Transverse colon (tissue), 4 donors: ENCODE measurements around the gene C22orf15. TPM values are rescaled to one million over a fixed set of nuclear protein-coding genes. Genes with fewer than 3 reads are reported as not detected.

Experiments used
- DNase-seq: peaks from one replicate; pipeline ENCODE4 v3.0.0-alpha.2; 2019
- H3K27ac ChIP-seq, 4 donors: fragments of 200-600 bp; sonication (generic); 2 replicates each; pipeline ENCODE4 v1.5.1; 2016 to 2018; ENCODE audit warnings: inconsistent platforms in 4 of 4
- H3K27me3 ChIP-seq: fragments of 200-600 bp; sonication (generic); 2 replicates; pipeline ENCODE4 v1.5.1; 2017; ENCODE audit warnings: inconsistent platforms
- H3K36me3 ChIP-seq, 4 donors: fragments of 200-600 bp; sonication (generic); 2 replicates each; pipeline ENCODE4 v1.5.1; 2017 to 2019; ENCODE audit warnings: inconsistent platforms in 4 of 4
- H3K4me1 ChIP-seq, 4 donors: fragments of 200-600 bp; sonication (generic); 2 replicates each; pipeline ENCODE4 v1.5.1; 2017 to 2020; ENCODE audit warnings: inconsistent platforms in 4 of 4
- H3K4me3 ChIP-seq, 4 donors: fragments of 200-600 bp; sonication (generic); 1 replicate in 1 of 4; 2 replicates in 3 of 4; pipeline versions ENCODE4 v1.5.1 to v1.6.1; 2017 to 2019; ENCODE audit warnings: inconsistent platforms in 4 of 4
- H3K9me3 ChIP-seq, 2 donors: fragments of 200-600 bp; sonication (generic); 2 replicates each; pipeline ENCODE4 v1.5.1; 2017 to 2019; ENCODE audit warnings: inconsistent platforms in 2 of 2
- EP300 ChIP-seq: sonication (generic); formaldehyde crosslinking; IDR thresholded peaks from one replicate; pipeline ENCODE4 v1.6.1; 2017; ENCODE audit warnings: antibody characterized with exemption, low read depth
- POLR2A ChIP-seq: fragments of 450-650 bp; IDR thresholded peaks from one replicate; pipeline ENCODE4 v1.6.1; 2016; ENCODE audit warnings: antibody characterized with exemption, mild to moderate bottlenecking, moderate library complexity
- POLR2AphosphoS5 ChIP-seq, 3 donors: sonication (generic); formaldehyde crosslinking; IDR thresholded peaks; one replicate each; pipeline ENCODE4 v1.6.1; 2016; ENCODE audit warnings: antibody characterized with exemption in 3 of 3
- WGBS, 2 donors: methylation state at CpG; one replicate each; pipeline ENCODE4 v1.1.5; 2018; ENCODE audit warnings: low coverage in 1 of 2; 5-methylcytosine and 5-hydroxymethylcytosine counted together
- in situ Hi-C, 4 donors: fragments of 200-750 bp; cut with MboI; loops; one replicate each; pipeline versions ENCODE4 v1.15.0 to v1.15.1; 2017; ENCODE audit warnings: low sequenced_read_pairs in 3 of 4, low pct_ligation_motif_present in 1 of 4, low pct_unique_long_range_greater_than_20kb in 1 of 4
- intact Hi-C: fragments of 100-400 bp; cut with DNase I; formaldehyde crosslinking; loops from one replicate; pipeline ENCODE4 v1.15.1; 2023; ENCODE audit warnings: low total_unique reads
- total RNA-seq, 4 donors: library from RNA; depleted of rRNA; stranded (reverse); fragments of >200 nt; gene quantifications; one replicate each; pipeline ENCODE4 v1.1.0, GENCODE V29; 2016
- TF ChIP-seq, protein P1 (sequence below), 5 experiments: fragments of 200-600 bp in 3 of 5; fragments of 450-650 bp in 2 of 5; sonication (generic) in 3 of 5; IDR thresholded peaks; 1 replicate in 2 of 5; 2 replicates in 3 of 5; pipeline ENCODE4 v1.5.1; 2016 to 2017; ENCODE audit warnings: antibody characterized with exemption in 5 of 5, inconsistent platforms in 3 of 5, mild to moderate bottlenecking in 2 of 5, moderate library complexity in 1 of 5

Gene C22orf15
- total RNA-seq, 4 donors from 2014 or later = not detected

GRCh38 chr22:23752090-23752691 lies 10.6 kb upstream of the C22orf15 start:
- Histone ChIP-seq H3K4me3 (peak overlapping the region in 1 of 4 donors; percentile 61), H3K27ac (peak overlapping the region in 3 of 4 donors; percentile 90 to 95 (median 93)), H3K27me3 (no peaks in the 10 kb centered on the region), H3K36me3 (no peaks in the 10 kb centered on the region), H3K4me1 (peaks cover 7 to 22% (median 16%) of the 10 kb centered on the region in 4 donors), H3K9me3 (no peaks in the 10 kb centered on the region)
- TF ChIP-seq EP300 = no peak
- no peak for TF ChIP-seq POLR2AphosphoS5 (IDR thresholded peaks at IDR 0.05)
- TF ChIP-seq, protein P1, sequence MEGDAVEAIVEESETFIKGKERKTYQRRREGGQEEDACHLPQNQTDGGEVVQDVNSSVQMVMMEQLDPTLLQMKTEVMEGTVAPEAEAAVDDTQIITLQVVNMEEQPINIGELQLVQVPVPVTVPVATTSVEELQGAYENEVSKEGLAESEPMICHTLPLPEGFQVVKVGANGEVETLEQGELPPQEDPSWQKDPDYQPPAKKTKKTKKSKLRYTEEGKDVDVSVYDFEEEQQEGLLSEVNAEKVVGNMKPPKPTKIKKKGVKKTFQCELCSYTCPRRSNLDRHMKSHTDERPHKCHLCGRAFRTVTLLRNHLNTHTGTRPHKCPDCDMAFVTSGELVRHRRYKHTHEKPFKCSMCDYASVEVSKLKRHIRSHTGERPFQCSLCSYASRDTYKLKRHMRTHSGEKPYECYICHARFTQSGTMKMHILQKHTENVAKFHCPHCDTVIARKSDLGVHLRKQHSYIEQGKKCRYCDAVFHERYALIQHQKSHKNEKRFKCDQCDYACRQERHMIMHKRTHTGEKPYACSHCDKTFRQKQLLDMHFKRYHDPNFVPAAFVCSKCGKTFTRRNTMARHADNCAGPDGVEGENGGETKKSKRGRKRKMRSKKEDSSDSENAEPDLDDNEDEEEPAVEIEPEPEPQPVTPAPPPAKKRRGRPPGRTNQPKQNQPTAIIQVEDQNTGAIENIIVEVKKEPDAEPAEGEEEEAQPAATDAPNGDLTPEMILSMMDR (IDR thresholded peaks at IDR 0.05) = no peak
- intact Hi-C loops (no loop called here), in situ Hi-C loops (no loop called here)
- WGBS, 2 donors = 70 to 83% methylated on average over 2 to 9 of the region's 9 CpGs
- peak; percentile 36 for DNase-seq

DNA sequence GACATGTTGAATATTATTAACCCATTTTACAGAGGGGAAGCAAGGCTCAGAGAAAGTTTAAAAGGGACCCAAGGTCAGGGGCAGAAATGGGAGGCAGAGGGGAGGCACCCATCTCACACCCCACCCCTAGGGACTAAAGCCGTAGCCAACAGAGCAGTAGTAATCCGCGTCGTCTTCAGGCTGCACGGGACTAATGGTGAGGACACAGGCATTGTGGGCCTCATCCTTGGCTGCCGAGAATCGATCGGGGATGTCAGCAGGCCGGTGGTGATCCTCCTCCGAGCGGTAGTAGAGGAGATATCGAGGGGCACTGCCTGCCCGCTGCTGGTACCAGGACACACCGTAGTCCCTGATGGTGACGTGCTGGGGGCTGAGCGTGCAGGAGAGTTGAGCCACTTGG lies 10.0 kb upstream of the C22orf15 start:
- WGBS, 2 donors = 84% methylated on average over 16 of the region's 16 CpGs; no CpG with 5 or more reads in 1 of the 2 donors
- H3K4me3 ChIP-seq = no peak overlapping the region
- DNase-seq = no peak
- no peak overlapping the region for H3K27ac ChIP-seq
- no peaks in the 10 kb centered on the region for H3K9me3 ChIP-seq
- no peaks in the 10 kb centered on the region for H3K36me3 ChIP-seq
- no peak for TF ChIP-seq EP300
- in situ Hi-C loops (no loop called here), intact Hi-C loops (no loop called here)
- H3K27me3 ChIP-seq = no peaks in the 10 kb centered on the region
- H3K4me1 ChIP-seq = peaks cover 7 to 22% (median 16%) of the 10 kb centered on the region in 4 donors

DNA sequence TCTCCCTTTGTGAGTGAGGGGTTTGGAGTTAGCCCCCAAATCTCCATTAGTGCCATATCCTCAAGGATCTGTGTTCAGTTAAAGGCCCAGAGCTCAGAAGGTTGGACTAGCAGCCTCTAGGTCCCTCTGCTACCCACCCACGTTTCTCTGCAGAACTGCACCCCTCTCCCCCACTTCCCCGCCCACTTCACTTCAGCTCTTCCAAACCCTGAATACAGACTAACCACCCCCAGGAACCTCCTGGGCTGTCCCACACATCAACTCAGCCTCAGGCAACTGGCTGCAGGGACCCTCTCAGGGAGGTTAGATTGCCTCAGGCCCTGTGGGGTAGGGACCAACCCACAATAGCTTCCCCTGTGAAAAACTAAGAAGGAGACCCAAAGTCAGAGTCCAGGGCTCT lies 9.4 kb upstream of the C22orf15 start:
- intact Hi-C loops = no loop called here
- TF ChIP-seq POLR2A (no peak), POLR2AphosphoS5 (IDR thresholded peaks at IDR 0.05) (no peak), EP300 (no peak)
- TF ChIP-seq, protein P1 (IDR thresholded peaks at IDR 0.05) = no peak

DNA sequence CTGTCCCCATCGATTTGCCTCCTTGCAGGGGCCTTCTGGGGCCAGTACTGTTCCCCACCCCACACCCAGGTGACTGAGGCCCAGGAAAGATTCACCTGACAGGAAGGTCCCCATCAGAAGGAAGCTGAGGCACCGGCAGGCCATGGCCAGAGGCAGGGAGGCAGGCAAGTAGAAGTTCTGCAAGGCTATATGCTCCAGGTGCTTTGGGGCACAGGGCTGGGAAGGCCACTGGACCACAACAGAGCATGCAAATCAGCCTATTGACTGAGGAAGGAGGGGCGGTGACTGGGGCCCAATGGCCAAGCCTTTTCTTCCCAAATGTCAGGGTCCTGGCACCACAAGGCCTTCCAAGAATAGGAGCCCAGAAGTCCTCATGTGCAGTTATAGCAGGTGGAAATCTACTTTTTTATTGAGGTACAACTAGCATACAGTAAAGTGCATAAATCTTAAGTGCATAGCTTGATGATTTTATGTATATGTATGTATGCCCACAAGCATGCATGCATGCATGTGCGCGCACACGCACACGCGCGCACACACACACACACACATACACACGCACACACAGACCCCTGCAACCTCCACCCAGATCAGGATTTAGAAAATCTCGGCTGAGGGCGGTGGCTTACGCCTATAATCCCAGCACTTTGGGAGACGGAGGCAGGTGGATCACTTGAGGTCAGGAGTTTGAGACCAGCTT lies 8.4 kb upstream of the C22orf15 start, which contains the start of gene VPREB3:
TSS of gene VPREB3 (minus strand) at position 206 of the 700 bp plus-strand sequence. CDS start at position 144, 62 bp downstream.
- Histone ChIP-seq H3K36me3 (no peaks in the 10 kb centered on the region), H3K4me1 (peaks cover 7 to 22% (median 16%) of the 10 kb centered on the region in 4 donors), H3K4me3 (no peak within 1 kb of the TSS), H3K9me3 (no peaks in the 10 kb centered on the region), H3K27me3 (no peaks in the 10 kb centered on the region), H3K27ac (no peak within 1 kb of the TSS)
- no peak for DNase-seq
- 83% methylated on average over 14 of the region's 14 CpGs; no CpG with 5 or more reads in 1 of the 2 donors for WGBS, 2 donors
- intact Hi-C loops (no loop called here), in situ Hi-C loops (no loop called here)
- TF ChIP-seq POLR2AphosphoS5 (IDR thresholded peaks at IDR 0.05) = no peak
- TF ChIP-seq, protein P1 (IDR thresholded peaks at IDR 0.05) = no peak
- no peak for TF ChIP-seq POLR2A
- no peak for TF ChIP-seq EP300

More for the DNA sequence above, 9.4 kb upstream of the C22orf15 start:
- no peaks in the 10 kb centered on the region for H3K9me3 ChIP-seq
- H3K27me3 ChIP-seq = no peaks in the 10 kb centered on the region
- H3K4me1 ChIP-seq = peaks cover 7 to 22% (median 16%) of the 10 kb centered on the region in 4 donors
- DNase-seq = no peak
- 73% methylated on average over 2 of the region's 2 CpGs; no CpG with 5 or more reads in 1 of the 2 donors for WGBS, 2 donors
- no peaks in the 10 kb centered on the region for H3K36me3 ChIP-seq
- H3K4me3 ChIP-seq = no peak overlapping the region
- H3K27ac ChIP-seq = no peak overlapping the region
- in situ Hi-C loops = no loop called here
